DMS 273 (cell line): Measurements from ENCODE around the gene CAMK4.
A peak's percentile ranks its signal among the peaks of the same experiment; 100 is the strongest.

Experiments
- DNase-seq: peaks from one replicate; lab custom pipeline; 2025; ENCODE audit not compliant: unreplicated experiment; lab: John Stamatoyannopoulos, UW

Gene CAMK4

GRCh38 chr5:111223787-111224560, at the start of gene CAMK4:
Gene CAMK4, plus strand, starts transcription at chr5:111224384. Its CDS starts 100 bp downstream, at chr5:111224484.
- DNase-seq: peak; percentile 97

- DNase-seq: no peak
Measured at GRCh38 chr5:111183064-111183463, 41.1 kb upstream of the CAMK4 start.

GRCh38 chr5:111187079-111187478, 37.1 kb upstream of the CAMK4 start:
- DNase-seq: no peak

GRCh38 chr5:111194053-111194452, 30.1 kb upstream of the CAMK4 start:
- no peak for DNase-seq

DNA sequence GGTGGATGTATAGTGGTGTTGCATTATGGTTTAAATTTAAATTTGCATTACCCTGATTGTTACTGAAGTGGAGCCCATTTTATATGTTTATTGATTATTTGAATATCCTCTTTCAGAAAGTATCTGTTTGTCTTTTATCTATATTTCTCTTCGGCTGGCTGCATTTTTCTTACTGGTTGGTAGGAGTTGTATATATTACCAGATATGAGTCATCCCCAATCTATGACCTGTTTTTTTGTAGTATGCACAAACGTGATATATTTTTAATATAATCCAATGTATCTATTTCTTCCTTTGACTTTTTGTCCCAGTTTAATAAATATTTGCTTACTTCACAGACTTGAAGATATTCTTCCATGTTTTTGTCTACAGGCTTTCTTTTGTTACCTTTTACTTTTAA, 29.3 kb upstream of the CAMK4 start:
- DNase-seq: no peak

GRCh38 chr5:111197523-111197922, 26.7 kb upstream of the CAMK4 start:
- peak; percentile 73 for DNase-seq

GRCh38 chr5:111198281-111198966, 25.8 kb upstream of the CAMK4 start:
- peak; percentile 12 for DNase-seq

- DNase-seq: no peak
Measured at GRCh38 chr5:111200828-111201227, 23.4 kb upstream of the CAMK4 start.

GRCh38 chr5:111201705-111202104, 22.5 kb upstream of the CAMK4 start:
- no peak for DNase-seq

DNA sequence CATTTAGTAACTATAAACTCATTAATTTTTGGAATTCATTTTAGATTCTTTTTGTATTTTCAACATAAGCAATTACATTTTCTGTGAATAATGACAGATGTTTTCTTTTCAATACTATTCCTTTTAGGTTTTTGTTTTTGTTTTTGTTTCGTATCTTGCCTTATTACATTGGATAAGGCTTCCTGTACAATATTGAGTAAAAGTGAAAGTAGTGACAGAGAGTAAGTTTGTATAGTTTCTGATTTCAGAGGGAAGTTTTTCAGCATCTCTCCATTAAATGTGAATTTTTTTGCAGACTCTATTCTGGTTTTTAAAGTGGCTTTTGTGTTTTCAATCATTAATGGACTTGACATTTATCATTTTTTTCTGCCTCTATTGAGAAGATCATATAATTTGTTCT, 12.8 kb upstream of the CAMK4 start:
- DNase-seq: no peak

DNA sequence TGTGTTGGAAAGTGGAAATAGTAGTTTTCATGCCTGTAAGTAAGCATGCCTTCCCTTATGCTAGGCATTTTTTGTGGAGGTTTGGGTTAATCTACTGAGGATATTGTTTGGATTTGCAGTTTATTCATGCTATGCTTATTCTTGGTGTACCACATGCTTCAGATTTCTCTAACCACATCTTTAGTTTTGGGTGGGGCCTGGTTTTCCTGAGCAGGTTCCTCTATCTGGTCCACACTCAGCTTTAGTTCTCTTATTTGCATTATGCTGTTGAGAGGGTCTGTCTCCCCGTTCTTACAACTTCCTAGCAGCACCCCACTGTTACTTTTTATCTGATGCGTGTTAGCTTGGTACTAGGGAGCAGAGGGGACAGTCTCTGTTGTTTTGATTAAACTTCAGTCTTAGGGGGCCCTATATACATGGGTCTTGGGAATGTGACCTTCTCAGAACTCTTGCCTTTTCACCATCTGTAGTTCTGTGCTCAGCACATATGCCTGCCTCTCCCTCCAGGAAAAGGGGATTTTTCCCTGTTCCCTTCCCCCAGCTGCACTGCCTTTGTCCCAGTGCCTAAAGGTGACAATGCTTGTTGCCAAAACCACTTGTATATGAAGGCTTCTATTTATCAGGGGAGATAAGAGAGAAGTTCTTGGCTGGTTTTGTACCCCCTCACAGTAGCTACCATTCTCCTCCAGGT, 10.0 kb upstream of the CAMK4 start:
- DNase-seq: no peak

- no peak for DNase-seq
Measured at GRCh38 chr5:111215971-111216370, 8.2 kb upstream of the CAMK4 start.

DNA sequence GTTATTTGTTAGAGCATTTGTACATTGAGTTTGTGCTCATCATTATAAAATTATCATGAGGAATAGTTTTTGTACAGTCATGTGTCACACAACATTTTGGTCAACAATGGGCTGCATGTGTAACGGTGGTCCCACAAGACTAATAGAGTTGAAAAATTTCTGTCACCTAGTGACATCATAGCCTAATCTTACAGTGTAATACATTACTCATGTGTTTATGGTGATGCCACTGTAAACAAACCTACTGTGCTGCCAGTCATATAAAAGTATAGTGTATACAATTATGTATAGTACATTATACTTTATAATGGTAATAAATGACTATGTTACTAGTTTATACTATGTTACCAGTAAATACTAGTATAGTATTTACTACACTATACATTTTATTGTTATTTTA, 3.0 kb upstream of the CAMK4 start:
- DNase-seq: no peak

GRCh38 chr5:111223101-111223786, 940 bp upstream of the CAMK4 start:
- peak; percentile 56 for DNase-seq

- peak; percentile 68 for DNase-seq
Measured at GRCh38 chr5:111224561-111225345, 569 bp downstream of the CAMK4 start.

DNA sequence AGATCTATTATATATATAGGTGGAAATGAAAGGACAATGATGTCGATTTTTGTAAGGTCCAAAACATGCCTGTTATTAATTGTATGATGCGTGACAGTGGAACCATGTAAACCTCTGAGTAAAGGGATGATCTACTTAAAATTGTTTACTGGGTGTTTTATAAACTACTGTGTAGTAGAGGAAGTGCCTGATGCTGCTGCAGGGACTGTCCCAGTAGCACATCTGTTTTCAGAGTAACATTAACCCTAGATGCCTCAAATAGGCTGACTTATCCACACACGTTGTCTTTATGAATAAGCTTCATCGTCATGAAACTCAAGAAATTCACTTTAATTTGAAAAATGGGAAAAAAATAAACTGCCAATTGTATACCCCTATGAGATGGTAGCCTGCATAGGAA, 1.7 kb downstream of the CAMK4 start:
- no peak for DNase-seq

GRCh38 chr5:111226556-111226955, 2.4 kb downstream of the CAMK4 start:
- DNase-seq: no peak

GRCh38 chr5:111227226-111227782, 3.1 kb downstream of the CAMK4 start:
- DNase-seq: peak; percentile 46

DNA sequence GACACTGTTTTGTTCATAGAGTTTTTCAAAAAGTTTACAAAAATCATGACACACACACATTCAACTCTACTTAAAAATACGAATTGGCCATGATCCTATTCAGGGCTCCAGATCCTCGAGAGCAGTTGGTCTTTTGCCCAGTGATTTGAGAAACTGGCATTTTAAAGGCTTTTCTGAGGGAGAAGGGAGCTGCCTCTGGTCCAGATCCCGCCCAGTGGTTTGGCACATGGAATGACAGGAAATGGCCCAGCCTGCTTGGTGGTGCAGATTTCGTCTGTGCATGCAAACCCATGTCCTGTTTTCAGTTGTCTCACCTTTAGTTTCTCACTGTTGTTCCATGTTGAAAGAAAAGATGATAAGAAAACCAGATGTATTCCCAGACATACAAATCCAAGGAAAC, 3.6 kb downstream of the CAMK4 start:
- peak; percentile 82 for DNase-seq

DNA sequence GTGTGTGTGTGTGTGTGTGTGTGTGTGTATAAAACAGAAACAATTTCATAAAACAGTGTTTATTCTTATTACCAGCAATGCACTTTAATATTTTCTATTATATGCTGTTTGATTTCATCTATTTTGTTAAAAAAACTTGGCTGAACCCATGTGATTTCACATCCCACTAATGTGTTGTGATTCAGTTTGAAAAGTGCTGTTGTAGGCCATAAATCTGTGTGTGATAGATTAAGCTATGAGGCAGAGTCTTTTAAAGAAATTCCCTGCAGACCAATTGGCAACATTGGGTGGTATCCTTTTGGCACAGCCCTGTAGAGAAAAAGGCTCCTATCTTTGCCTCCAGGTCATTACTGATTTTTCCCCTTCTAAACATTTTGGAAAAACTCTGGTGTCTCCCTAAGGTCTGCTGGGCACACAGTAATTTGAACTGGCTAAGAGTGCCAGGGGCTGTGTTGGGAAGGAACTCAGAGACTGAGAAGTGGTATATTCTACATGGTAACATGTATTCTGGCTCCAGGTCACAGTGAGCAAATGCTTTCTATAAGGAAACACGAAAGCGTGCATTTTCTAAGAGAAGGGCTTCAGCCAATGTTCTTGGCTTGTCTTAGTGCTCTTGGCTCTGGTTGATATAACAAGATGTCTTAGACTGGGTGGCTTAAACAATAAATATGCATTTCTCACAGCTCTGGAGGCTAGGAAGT, 4.5 kb downstream of the CAMK4 start:
- no peak for DNase-seq
